ENCODE results near the gene SLC25A19.

SLC25A19 gene

GRCh38 chr17:75289115-75289831 is at the start of gene SLC25A19:
Gene SLC25A19 (minus strand): TSS chr17:75289433. CDS start chr17:75286764, 2,669 bp downstream.
- peak within 1 kb of the TSS; percentile 70 for H3K9ac ChIP-seq (ENCODE audit: low read depth, low read length)
- peak within 1 kb of the TSS; percentile 96 for H3K4me3 ChIP-seq (ENCODE audit: low read depth, low read length)
- H3K4me1 ChIP-seq (ENCODE audit: control insufficient read depth, insufficient read depth, low read length): peaks cover 3% of the 10 kb centered on the region; the same call in 1 of the 2 replicates
- no peaks in the 10 kb centered on the region for H3K9me3 ChIP-seq (ENCODE audit: control insufficient read depth, insufficient read depth, low read length)
- peaks cover 17% of the 10 kb centered on the region for H3K36me3 ChIP-seq (ENCODE audit: control insufficient read depth, insufficient read depth, low read length)
- peak within 1 kb of the TSS; percentile 6 for H3K27ac ChIP-seq (ENCODE audit: low read depth, low read length)
- H3K27me3 ChIP-seq (ENCODE audit: control insufficient read depth, insufficient read depth, low read length): no peaks in the 10 kb centered on the region

GRCh38 chr17:75338335-75338734 is 49.1 kb upstream of the SLC25A19 start:
- H3K4me3 ChIP-seq (ENCODE audit: low read depth, low read length): no peak overlapping the region
- H3K27me3 ChIP-seq (ENCODE audit: control insufficient read depth, insufficient read depth, low read length): no peaks in the 10 kb centered on the region
- H3K4me1 ChIP-seq (ENCODE audit: control insufficient read depth, insufficient read depth, low read length): peaks cover 24% of the 10 kb centered on the region
- H3K36me3 ChIP-seq (ENCODE audit: control insufficient read depth, insufficient read depth, low read length): no peaks in the 10 kb centered on the region
- H3K9me3 ChIP-seq (ENCODE audit: control insufficient read depth, insufficient read depth, low read length): no peaks in the 10 kb centered on the region
- no peak overlapping the region for H3K27ac ChIP-seq (ENCODE audit: low read depth, low read length)
- no peak overlapping the region for H3K9ac ChIP-seq (ENCODE audit: low read depth, low read length)

- Histone ChIP-seq H3K4me1 (ENCODE audit: control insufficient read depth, insufficient read depth, low read length) (peaks cover 11% of the 10 kb centered on the region), H3K36me3 (ENCODE audit: control insufficient read depth, insufficient read depth, low read length) (0 out of 2 replicates have a peak, but pooled peaks cover 4% of the 10 kb centered on the region), H3K27ac (ENCODE audit: low read depth, low read length) (no peak overlapping the region), H3K9me3 (ENCODE audit: control insufficient read depth, insufficient read depth, low read length) (no peaks in the 10 kb centered on the region), H3K9ac (ENCODE audit: low read depth, low read length) (no peak overlapping the region), H3K4me3 (ENCODE audit: low read depth, low read length) (no peak overlapping the region), H3K27me3 (ENCODE audit: control insufficient read depth, insufficient read depth, low read length) (no peaks in the 10 kb centered on the region)
These were observed 46.1 kb upstream of the SLC25A19 start for GRCh38 chr17:75335315-75335714.

GRCh38 chr17:75334723-75335122 is 45.5 kb upstream of the SLC25A19 start:
- peaks cover 11% of the 10 kb centered on the region for H3K4me1 ChIP-seq (ENCODE audit: control insufficient read depth, insufficient read depth, low read length)
- H3K9ac ChIP-seq (ENCODE audit: low read depth, low read length): no peak overlapping the region
- H3K4me3 ChIP-seq (ENCODE audit: low read depth, low read length): no peak overlapping the region
- H3K27ac ChIP-seq (ENCODE audit: low read depth, low read length): no peak overlapping the region
- 0 out of 2 replicates have a peak, but pooled peaks cover 4% of the 10 kb centered on the region for H3K36me3 ChIP-seq (ENCODE audit: control insufficient read depth, insufficient read depth, low read length)
- no peaks in the 10 kb centered on the region for H3K9me3 ChIP-seq (ENCODE audit: control insufficient read depth, insufficient read depth, low read length)
- no peaks in the 10 kb centered on the region for H3K27me3 ChIP-seq (ENCODE audit: control insufficient read depth, insufficient read depth, low read length)

GRCh38 chr17:75331671-75332070 is 42.4 kb upstream of the SLC25A19 start:
- Histone ChIP-seq H3K9ac (ENCODE audit: low read depth, low read length) (no peak overlapping the region), H3K36me3 (ENCODE audit: control insufficient read depth, insufficient read depth, low read length) (0 out of 2 replicates have a peak, but pooled peaks cover 4% of the 10 kb centered on the region), H3K4me1 (ENCODE audit: control insufficient read depth, insufficient read depth, low read length) (peaks cover 12% of the 10 kb centered on the region), H3K9me3 (ENCODE audit: control insufficient read depth, insufficient read depth, low read length) (no peaks in the 10 kb centered on the region), H3K27ac (ENCODE audit: low read depth, low read length) (no peak overlapping the region), H3K27me3 (ENCODE audit: control insufficient read depth, insufficient read depth, low read length) (no peaks in the 10 kb centered on the region), H3K4me3 (ENCODE audit: low read depth, low read length) (no peak overlapping the region)

- peak overlapping the region; percentile 18 for H3K27ac ChIP-seq (ENCODE audit: low read depth, low read length)
- H3K36me3 ChIP-seq (ENCODE audit: control insufficient read depth, insufficient read depth, low read length): peaks cover 13% of the 10 kb centered on the region
- H3K9me3 ChIP-seq (ENCODE audit: control insufficient read depth, insufficient read depth, low read length): no peaks in the 10 kb centered on the region
- H3K4me1 ChIP-seq (ENCODE audit: control insufficient read depth, insufficient read depth, low read length): peaks cover 21% of the 10 kb centered on the region
- no peak overlapping the region for H3K4me3 ChIP-seq (ENCODE audit: low read depth, low read length)
- H3K9ac ChIP-seq (ENCODE audit: low read depth, low read length): no peak overlapping the region
- no peaks in the 10 kb centered on the region for H3K27me3 ChIP-seq (ENCODE audit: control insufficient read depth, insufficient read depth, low read length)
These were observed 38.5 kb upstream of the SLC25A19 start for GRCh38 chr17:75327757-75328156.

GRCh38 chr17:75326226-75326848 is 37.1 kb upstream of the SLC25A19 start:
- Histone ChIP-seq H3K27ac (ENCODE audit: low read depth, low read length) (peak overlapping the region; percentile 57), H3K9me3 (ENCODE audit: control insufficient read depth, insufficient read depth, low read length) (no peaks in the 10 kb centered on the region), H3K27me3 (ENCODE audit: control insufficient read depth, insufficient read depth, low read length) (no peaks in the 10 kb centered on the region), H3K4me3 (ENCODE audit: low read depth, low read length) (no peak overlapping the region), H3K4me1 (ENCODE audit: control insufficient read depth, insufficient read depth, low read length) (peaks cover 19% of the 10 kb centered on the region), H3K36me3 (ENCODE audit: control insufficient read depth, insufficient read depth, low read length) (peaks cover 24% of the 10 kb centered on the region), H3K9ac (ENCODE audit: low read depth, low read length) (no peak overlapping the region)

GRCh38 chr17:75325827-75326225 is 36.6 kb upstream of the SLC25A19 start:
- Histone ChIP-seq H3K27me3 (ENCODE audit: control insufficient read depth, insufficient read depth, low read length) (no peaks in the 10 kb centered on the region), H3K9me3 (ENCODE audit: control insufficient read depth, insufficient read depth, low read length) (no peaks in the 10 kb centered on the region), H3K4me1 (ENCODE audit: control insufficient read depth, insufficient read depth, low read length) (peaks cover 14% of the 10 kb centered on the region), H3K4me3 (ENCODE audit: low read depth, low read length) (no peak overlapping the region), H3K36me3 (ENCODE audit: control insufficient read depth, insufficient read depth, low read length) (peaks cover 26% of the 10 kb centered on the region), H3K9ac (ENCODE audit: low read depth, low read length) (no peak overlapping the region), H3K27ac (ENCODE audit: low read depth, low read length) (peak overlapping the region; percentile 57)

GRCh38 chr17:75325348-75325747 is 36.1 kb upstream of the SLC25A19 start:
- Histone ChIP-seq H3K9ac (ENCODE audit: low read depth, low read length) (no peak overlapping the region), H3K4me3 (ENCODE audit: low read depth, low read length) (no peak overlapping the region), H3K27ac (ENCODE audit: low read depth, low read length) (peak overlapping the region; percentile 57), H3K27me3 (ENCODE audit: control insufficient read depth, insufficient read depth, low read length) (no peaks in the 10 kb centered on the region), H3K9me3 (ENCODE audit: control insufficient read depth, insufficient read depth, low read length) (no peaks in the 10 kb centered on the region), H3K4me1 (ENCODE audit: control insufficient read depth, insufficient read depth, low read length) (peaks cover 10% of the 10 kb centered on the region; the same call in 1 of the 2 replicates), H3K36me3 (ENCODE audit: control insufficient read depth, insufficient read depth, low read length) (peaks cover 28% of the 10 kb centered on the region)

- peaks cover 47% of the 10 kb centered on the region for H3K36me3 ChIP-seq (ENCODE audit: control insufficient read depth, insufficient read depth, low read length)
These were observed 32.3 kb upstream of the SLC25A19 start for GRCh38 chr17:75321506-75321905.

More at GRCh38 chr17:75321506-75321905, 32.3 kb upstream of the SLC25A19 start:
- Histone ChIP-seq H3K9me3 (ENCODE audit: control insufficient read depth, insufficient read depth, low read length) (no peaks in the 10 kb centered on the region), H3K4me3 (ENCODE audit: low read depth, low read length) (no peak overlapping the region), H3K27ac (ENCODE audit: low read depth, low read length) (no peak overlapping the region), H3K27me3 (ENCODE audit: control insufficient read depth, insufficient read depth, low read length) (no peaks in the 10 kb centered on the region), H3K9ac (ENCODE audit: low read depth, low read length) (no peak overlapping the region), H3K4me1 (ENCODE audit: control insufficient read depth, insufficient read depth, low read length) (peaks cover 11% of the 10 kb centered on the region; the same call in 1 of the 2 replicates)

All from HUES48 (cell line).